ENCODE data around the gene LRRN3.
"Not testable (repeated sequence)": the region's sequence is repeated elsewhere in the genome, so short reads cannot be mapped to it uniquely, and the experiment has no call there.

The LRRN3 gene

DNA sequence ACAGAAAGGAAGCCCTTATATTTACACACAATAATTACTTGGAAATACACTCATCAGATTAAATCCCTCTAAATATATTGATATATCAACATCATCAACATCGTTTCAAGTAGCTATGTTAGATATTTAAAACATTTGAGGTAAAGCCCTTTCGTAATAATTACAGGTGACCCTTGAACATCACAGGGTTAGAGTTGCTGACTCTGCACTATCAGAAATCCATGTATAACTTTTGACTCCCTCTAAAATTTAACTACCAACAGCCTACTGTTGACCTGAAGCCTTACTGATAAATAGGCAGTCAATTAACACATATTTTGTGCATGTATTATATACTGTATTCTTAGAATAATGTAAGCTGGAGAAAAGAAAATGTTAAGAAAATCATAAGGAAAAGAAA, 34.6 kb upstream of the LRRN3 start:
- Histone ChIP-seq H3K9ac (ENCODE audit: low read depth in 1 of 2, low read length in 2 of 2) (no peak overlapping the region), H3K27ac (ENCODE audit: low read depth, low read length) (no peak overlapping the region), H3K9me3 (ENCODE audit: control insufficient read depth in 1 of 2, low read length in 2 of 2) (no peaks in the 10 kb centered on the region), H3K27me3 (ENCODE audit: control insufficient read depth in 1 of 2, insufficient read depth in 2 of 2, low read length in 2 of 2) (no peaks in the 10 kb centered on the region), H3K4me1 (ENCODE audit: control insufficient read depth in 1 of 2, insufficient read depth in 2 of 2, low read length in 2 of 2) (no peaks in the 10 kb centered on the region), H3K36me3 (ENCODE audit: control insufficient read depth in 1 of 2, insufficient read depth in 2 of 2, low read length in 2 of 2) (no peaks in the 10 kb centered on the region), H3K4me3 (ENCODE audit: low read depth in 1 of 2, low read length in 2 of 2) (no peak overlapping the region)

DNA sequence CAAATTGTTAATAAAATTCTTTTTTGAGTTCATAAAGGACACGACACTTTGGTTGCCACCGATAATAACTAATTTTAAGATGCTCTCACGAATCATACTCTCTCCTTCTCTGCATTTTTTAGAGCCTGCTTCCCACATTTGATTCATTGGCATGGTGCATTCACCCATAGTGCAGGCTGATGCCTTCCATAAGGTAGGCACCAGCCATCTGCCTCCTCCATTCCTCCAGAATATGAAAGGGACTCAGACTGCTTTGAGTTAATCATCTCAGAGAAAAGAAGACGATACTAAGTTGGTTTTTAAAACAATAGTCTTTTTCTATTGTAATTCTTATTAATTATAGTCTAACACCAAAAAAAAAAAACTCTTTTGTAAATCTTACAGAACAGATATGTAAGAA, 33.9 kb upstream of the LRRN3 start:
- Histone ChIP-seq H3K27ac (ENCODE audit: low read depth, low read length) (no peak overlapping the region), H3K4me3 (ENCODE audit: low read depth in 1 of 2, low read length in 2 of 2) (no peak overlapping the region), H3K4me1 (ENCODE audit: control insufficient read depth in 1 of 2, insufficient read depth in 2 of 2, low read length in 2 of 2) (no peaks in the 10 kb centered on the region)

DNA sequence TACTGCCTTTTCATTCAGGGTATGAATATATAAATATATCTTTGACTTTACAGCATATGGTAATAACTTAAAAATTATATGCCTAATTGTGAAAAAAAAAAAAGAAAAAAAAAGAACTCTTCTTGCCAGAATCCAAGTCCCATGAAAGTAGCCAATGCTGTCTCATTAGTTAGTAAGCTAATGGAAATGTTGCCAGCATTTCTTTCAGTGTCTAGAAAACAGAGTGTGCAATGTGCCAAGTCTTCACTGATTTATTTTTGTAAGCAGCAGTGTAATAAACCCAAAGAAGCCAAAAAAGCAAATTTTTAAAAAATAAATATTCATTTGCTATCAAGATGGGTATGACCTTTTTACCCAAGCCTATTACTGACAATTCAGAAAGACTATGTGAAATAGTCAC, 31.1 kb upstream of the LRRN3 start:
- no peak overlapping the region for H3K9ac ChIP-seq (ENCODE audit: low read depth in 1 of 2, low read length in 2 of 2)

More for the DNA sequence above, 33.9 kb upstream of the LRRN3 start:
- H3K9me3 ChIP-seq (ENCODE audit: control insufficient read depth in 1 of 2, low read length in 2 of 2): no peaks in the 10 kb centered on the region
- no peak overlapping the region for H3K9ac ChIP-seq (ENCODE audit: low read depth in 1 of 2, low read length in 2 of 2)
- H3K36me3 ChIP-seq (ENCODE audit: control insufficient read depth in 1 of 2, insufficient read depth in 2 of 2, low read length in 2 of 2): no peaks in the 10 kb centered on the region
- no peaks in the 10 kb centered on the region for H3K27me3 ChIP-seq (ENCODE audit: control insufficient read depth in 1 of 2, insufficient read depth in 2 of 2, low read length in 2 of 2)

DNA sequence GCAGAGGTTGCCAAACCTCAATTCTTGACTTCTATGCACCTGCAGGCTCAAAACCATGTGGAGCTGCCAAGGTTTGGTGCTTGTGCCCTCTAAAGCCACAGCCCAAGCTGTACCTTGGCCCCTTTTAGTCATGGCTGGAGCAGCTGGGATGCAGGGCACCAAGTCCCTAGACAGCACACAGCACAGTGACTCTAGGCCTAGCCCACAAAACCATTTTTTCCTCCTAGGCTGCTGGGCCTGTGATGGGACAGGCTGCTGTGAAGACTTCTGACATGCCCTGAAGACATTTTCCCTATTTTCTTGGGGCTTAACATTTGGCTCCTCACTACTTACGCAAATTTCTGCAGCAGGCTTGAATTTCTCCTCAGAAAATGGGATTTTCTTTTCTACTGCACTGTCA, 27.8 kb upstream of the LRRN3 start:
- Histone ChIP-seq H3K27ac (ENCODE audit: low read depth, low read length) (no peak overlapping the region), H3K9me3 (ENCODE audit: control insufficient read depth in 1 of 2, low read length in 2 of 2) (peaks cover 6 to 10% of the 10 kb centered on the region in 2 donors)

More for the DNA sequence above, 31.1 kb upstream of the LRRN3 start:
- Histone ChIP-seq H3K4me1 (ENCODE audit: control insufficient read depth in 1 of 2, insufficient read depth in 2 of 2, low read length in 2 of 2) (no peaks in the 10 kb centered on the region), H3K27me3 (ENCODE audit: control insufficient read depth in 1 of 2, insufficient read depth in 2 of 2, low read length in 2 of 2) (no peaks in the 10 kb centered on the region), H3K9me3 (ENCODE audit: control insufficient read depth in 1 of 2, low read length in 2 of 2) (peaks cover 6 to 10% of the 10 kb centered on the region in 2 donors), H3K27ac (ENCODE audit: low read depth, low read length) (no peak overlapping the region), H3K36me3 (ENCODE audit: control insufficient read depth in 1 of 2, insufficient read depth in 2 of 2, low read length in 2 of 2) (no peaks in the 10 kb centered on the region), H3K4me3 (ENCODE audit: low read depth in 1 of 2, low read length in 2 of 2) (no peak overlapping the region)

DNA sequence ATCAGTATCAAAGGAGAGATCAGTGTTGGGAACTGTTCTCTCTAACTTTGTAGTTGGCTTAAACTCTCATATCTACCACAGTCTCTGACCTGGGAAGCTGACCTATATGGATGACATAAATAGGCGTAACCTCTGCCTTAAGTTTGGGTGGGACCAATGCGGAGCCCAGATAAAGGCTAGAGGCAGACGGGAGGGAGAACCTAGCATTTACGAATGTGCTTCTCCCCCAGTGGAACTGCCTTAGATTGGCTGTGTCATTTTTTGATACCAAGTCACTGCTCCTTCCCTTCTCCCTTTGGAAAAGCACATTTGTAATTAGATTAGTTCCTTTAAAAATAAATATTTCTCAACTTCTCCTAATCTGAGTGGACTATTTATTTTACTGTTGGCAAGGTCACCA, 23.7 kb upstream of the LRRN3 start:
- Histone ChIP-seq H3K27me3 (ENCODE audit: control insufficient read depth in 1 of 2, insufficient read depth in 2 of 2, low read length in 2 of 2) (no peaks in the 10 kb centered on the region), H3K36me3 (ENCODE audit: control insufficient read depth in 1 of 2, insufficient read depth in 2 of 2, low read length in 2 of 2) (no peaks in the 10 kb centered on the region), H3K27ac (ENCODE audit: low read depth, low read length) (no peak overlapping the region), H3K4me1 (ENCODE audit: control insufficient read depth in 1 of 2, insufficient read depth in 2 of 2, low read length in 2 of 2) (no peaks in the 10 kb centered on the region), H3K4me3 (ENCODE audit: low read depth in 1 of 2, low read length in 2 of 2) (no peak overlapping the region), H3K9me3 (ENCODE audit: control insufficient read depth in 1 of 2, low read length in 2 of 2) (peaks cover 6 to 10% of the 10 kb centered on the region in 2 donors), H3K9ac (ENCODE audit: low read depth in 1 of 2, low read length in 2 of 2) (no peak overlapping the region)

More for the DNA sequence above, 27.8 kb upstream of the LRRN3 start:
- H3K4me3 ChIP-seq (ENCODE audit: low read depth in 1 of 2, low read length in 2 of 2): no peak overlapping the region
- H3K27me3 ChIP-seq (ENCODE audit: control insufficient read depth in 1 of 2, insufficient read depth in 2 of 2, low read length in 2 of 2): no peaks in the 10 kb centered on the region
- H3K9ac ChIP-seq (ENCODE audit: low read depth in 1 of 2, low read length in 2 of 2): no peak overlapping the region
- H3K4me1 ChIP-seq (ENCODE audit: control insufficient read depth in 1 of 2, insufficient read depth in 2 of 2, low read length in 2 of 2): no peaks in the 10 kb centered on the region
- H3K36me3 ChIP-seq (ENCODE audit: control insufficient read depth in 1 of 2, insufficient read depth in 2 of 2, low read length in 2 of 2): no peaks in the 10 kb centered on the region

DNA sequence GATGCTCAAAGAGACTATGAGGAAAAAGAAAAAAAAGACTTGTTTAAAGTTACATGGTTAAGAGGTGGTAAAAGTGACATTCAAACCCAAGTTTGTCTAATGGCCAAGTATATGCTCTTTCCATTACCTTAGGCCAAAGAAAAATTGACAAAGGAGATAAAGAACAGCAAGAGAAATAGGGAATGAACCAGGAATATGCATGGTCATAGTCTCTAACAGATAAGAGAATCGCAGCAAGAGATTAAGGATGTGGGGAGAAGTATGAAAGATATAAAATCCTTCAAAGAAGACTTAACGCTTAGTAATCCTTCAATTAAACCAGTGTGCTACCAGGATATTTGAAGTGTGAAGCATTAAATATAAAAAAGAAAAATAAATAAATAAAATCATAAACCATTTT, 23.2 kb upstream of the LRRN3 start:
- H3K4me1 ChIP-seq (ENCODE audit: control insufficient read depth in 1 of 2, insufficient read depth in 2 of 2, low read length in 2 of 2): no peaks in the 10 kb centered on the region
- no peak overlapping the region for H3K4me3 ChIP-seq (ENCODE audit: low read depth in 1 of 2, low read length in 2 of 2)
- no peak overlapping the region for H3K27ac ChIP-seq (ENCODE audit: low read depth, low read length)
- no peaks in the 10 kb centered on the region for H3K27me3 ChIP-seq (ENCODE audit: control insufficient read depth in 1 of 2, insufficient read depth in 2 of 2, low read length in 2 of 2)
- no peaks in the 10 kb centered on the region for H3K36me3 ChIP-seq (ENCODE audit: control insufficient read depth in 1 of 2, insufficient read depth in 2 of 2, low read length in 2 of 2)
- no peak overlapping the region for H3K9ac ChIP-seq (ENCODE audit: low read depth in 1 of 2, low read length in 2 of 2)
- H3K9me3 ChIP-seq (ENCODE audit: control insufficient read depth in 1 of 2, low read length in 2 of 2): peaks cover 4 to 8% of the 10 kb centered on the region in 2 donors

DNA sequence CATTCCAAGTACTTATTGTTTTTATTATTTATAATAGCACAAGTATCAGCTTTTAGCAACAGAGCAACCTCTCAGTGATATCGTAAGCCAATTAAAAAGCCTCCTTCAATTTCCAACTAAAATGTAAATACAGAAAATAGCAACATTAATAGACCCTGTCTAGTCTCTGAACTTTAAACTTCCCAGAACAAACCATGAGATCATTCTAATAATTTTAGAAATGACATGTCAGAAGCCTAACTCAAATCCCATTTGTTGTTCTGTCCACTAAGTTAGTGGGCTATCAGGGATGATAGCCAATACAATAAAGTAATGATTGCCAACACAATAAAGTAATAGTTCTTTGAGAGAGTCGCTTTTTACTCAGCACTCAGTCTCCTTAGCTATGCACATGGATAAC, 22.3 kb upstream of the LRRN3 start:
- Histone ChIP-seq H3K36me3 (ENCODE audit: control insufficient read depth in 1 of 2, insufficient read depth in 2 of 2, low read length in 2 of 2) (no peaks in the 10 kb centered on the region), H3K4me3 (ENCODE audit: low read depth in 1 of 2, low read length in 2 of 2) (no peak overlapping the region), H3K9me3 (ENCODE audit: control insufficient read depth in 1 of 2, low read length in 2 of 2) (no peaks in the 10 kb centered on the region), H3K27ac (ENCODE audit: low read depth, low read length) (no peak overlapping the region), H3K27me3 (ENCODE audit: control insufficient read depth in 1 of 2, insufficient read depth in 2 of 2, low read length in 2 of 2) (no peaks in the 10 kb centered on the region), H3K9ac (ENCODE audit: low read depth in 1 of 2, low read length in 2 of 2) (no peak overlapping the region), H3K4me1 (ENCODE audit: control insufficient read depth in 1 of 2, insufficient read depth in 2 of 2, low read length in 2 of 2) (no peaks in the 10 kb centered on the region)

DNA sequence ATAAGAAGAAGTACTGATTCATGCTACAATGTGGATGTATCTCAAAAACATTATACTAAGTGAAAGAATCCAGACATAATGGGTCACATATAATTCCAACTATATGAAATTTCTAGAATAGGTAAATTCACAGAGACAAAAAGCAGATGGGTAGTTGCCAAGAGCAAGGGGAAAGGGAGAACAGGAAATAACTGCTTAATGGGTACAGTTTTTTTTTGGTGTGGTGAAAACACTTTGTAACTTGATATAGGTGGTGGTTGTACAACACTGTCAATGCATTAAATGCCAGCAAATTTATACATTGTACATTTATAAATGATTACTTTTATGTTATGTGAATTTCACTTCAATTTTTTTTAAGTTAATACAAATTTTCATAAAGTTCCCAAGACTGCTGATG, 19.4 kb upstream of the LRRN3 start:
- H3K27me3 ChIP-seq (ENCODE audit: control insufficient read depth in 1 of 2, insufficient read depth in 2 of 2, low read length in 2 of 2): no peaks in the 10 kb centered on the region
- H3K27ac ChIP-seq (ENCODE audit: low read depth, low read length): no peak overlapping the region
- H3K9me3 ChIP-seq (ENCODE audit: control insufficient read depth in 1 of 2, low read length in 2 of 2): no peaks in the 10 kb centered on the region
- H3K36me3 ChIP-seq (ENCODE audit: control insufficient read depth in 1 of 2, insufficient read depth in 2 of 2, low read length in 2 of 2): no peaks in the 10 kb centered on the region
- H3K4me1 ChIP-seq (ENCODE audit: control insufficient read depth in 1 of 2, insufficient read depth in 2 of 2, low read length in 2 of 2): no peaks in the 10 kb centered on the region
- H3K9ac ChIP-seq (ENCODE audit: low read depth in 1 of 2, low read length in 2 of 2): no peak overlapping the region
- no peak overlapping the region for H3K4me3 ChIP-seq (ENCODE audit: low read depth in 1 of 2, low read length in 2 of 2)

DNA sequence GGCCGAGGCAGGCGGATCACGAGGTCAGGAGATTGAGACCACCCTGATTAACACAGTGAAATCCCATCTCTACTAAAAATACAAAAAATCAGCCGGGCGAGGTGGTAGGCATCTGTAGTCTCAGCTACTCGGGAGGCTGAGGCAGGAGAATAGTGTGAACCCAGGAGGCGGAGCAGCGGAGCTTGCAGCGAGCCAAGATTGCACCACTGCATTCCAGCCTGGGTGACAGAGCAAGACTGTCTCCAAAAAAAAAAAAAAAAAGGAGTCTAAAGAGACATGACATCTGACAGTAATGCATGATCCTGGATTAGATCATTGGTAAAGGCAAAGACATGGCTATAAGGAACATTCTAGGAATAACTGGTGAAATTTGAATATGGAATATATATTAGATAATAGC, 18.3 kb upstream of the LRRN3 start:
- H3K4me1 ChIP-seq (ENCODE audit: control insufficient read depth in 1 of 2, insufficient read depth in 2 of 2, low read length in 2 of 2); H3K4me3 ChIP-seq (ENCODE audit: low read depth in 1 of 2, low read length in 2 of 2); H3K27me3 ChIP-seq (ENCODE audit: control insufficient read depth in 1 of 2, insufficient read depth in 2 of 2, low read length in 2 of 2); H3K9ac ChIP-seq (ENCODE audit: low read depth in 1 of 2, low read length in 2 of 2); H3K27ac ChIP-seq (ENCODE audit: low read depth, low read length); H3K36me3 ChIP-seq (ENCODE audit: control insufficient read depth in 1 of 2, insufficient read depth in 2 of 2, low read length in 2 of 2); H3K9me3 ChIP-seq (ENCODE audit: control insufficient read depth in 1 of 2, low read length in 2 of 2): not testable (repeated sequence)

DNA sequence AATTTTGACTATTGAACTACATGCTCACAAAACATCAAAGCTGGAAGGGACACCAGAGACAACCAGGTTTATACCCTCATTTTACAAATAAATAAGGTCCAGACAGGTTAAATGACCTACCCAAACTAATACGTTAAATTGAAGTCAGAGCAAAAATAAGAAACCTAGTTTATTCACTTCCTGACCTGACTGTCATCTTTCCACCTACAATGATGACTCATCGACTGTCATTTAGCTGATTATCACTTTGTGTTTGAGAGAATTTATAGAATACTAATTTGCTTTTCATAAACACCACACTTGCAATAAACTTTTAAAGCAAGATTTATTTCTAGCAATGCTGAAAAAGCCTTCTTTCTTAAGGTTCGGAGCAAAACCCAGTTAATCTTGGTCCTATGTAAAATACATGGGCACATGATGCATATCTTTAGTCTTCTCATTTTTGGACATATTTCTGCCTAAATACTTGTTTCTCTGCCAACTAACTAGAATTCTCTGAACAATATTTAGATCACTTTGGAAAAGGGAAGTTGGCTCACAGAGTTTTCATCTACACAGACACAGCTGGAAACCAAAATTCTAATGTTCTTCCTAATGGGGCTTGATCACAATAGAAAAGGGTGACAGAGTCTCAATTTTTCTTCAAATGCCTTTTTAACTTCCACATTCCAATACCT, 16.7 kb upstream of the LRRN3 start:
- H3K4me1 ChIP-seq (ENCODE audit: control insufficient read depth in 1 of 2, insufficient read depth in 2 of 2, low read length in 2 of 2): no peaks in the 10 kb centered on the region
- H3K36me3 ChIP-seq (ENCODE audit: control insufficient read depth in 1 of 2, insufficient read depth in 2 of 2, low read length in 2 of 2): no peaks in the 10 kb centered on the region
- no peak overlapping the region for H3K9ac ChIP-seq (ENCODE audit: low read depth in 1 of 2, low read length in 2 of 2)
- H3K27ac ChIP-seq (ENCODE audit: low read depth, low read length): no peak overlapping the region
- H3K27me3 ChIP-seq (ENCODE audit: control insufficient read depth in 1 of 2, insufficient read depth in 2 of 2, low read length in 2 of 2): no peaks in the 10 kb centered on the region
- no peaks in the 10 kb centered on the region for H3K9me3 ChIP-seq (ENCODE audit: control insufficient read depth in 1 of 2, low read length in 2 of 2)
- no peak overlapping the region for H3K4me3 ChIP-seq (ENCODE audit: low read depth in 1 of 2, low read length in 2 of 2)

DNA sequence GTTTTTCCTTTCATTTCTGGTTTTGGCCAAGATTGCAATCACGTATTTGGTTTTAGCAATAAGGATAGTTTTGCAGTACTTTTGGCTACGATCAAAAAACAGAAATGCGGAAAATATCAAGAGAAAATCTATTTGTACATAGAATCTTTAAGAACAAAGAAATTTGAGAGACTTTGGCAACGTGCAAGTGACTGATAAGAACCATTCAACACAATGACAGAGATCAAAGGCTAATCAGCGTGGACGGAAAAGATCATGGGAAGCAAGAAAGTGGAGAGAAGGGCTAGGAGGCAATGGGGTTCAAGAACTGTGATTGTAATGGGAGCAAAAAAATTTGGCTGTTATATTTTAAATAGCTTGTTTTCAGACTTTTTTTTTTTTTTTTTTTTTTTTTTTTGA, 16.2 kb upstream of the LRRN3 start:
- Histone ChIP-seq H3K4me1 (ENCODE audit: control insufficient read depth in 1 of 2, insufficient read depth in 2 of 2, low read length in 2 of 2) (no peaks in the 10 kb centered on the region), H3K9ac (ENCODE audit: low read depth in 1 of 2, low read length in 2 of 2) (no peak overlapping the region), H3K9me3 (ENCODE audit: control insufficient read depth in 1 of 2, low read length in 2 of 2) (no peaks in the 10 kb centered on the region), H3K4me3 (ENCODE audit: low read depth in 1 of 2, low read length in 2 of 2) (no peak overlapping the region), H3K27ac (ENCODE audit: low read depth, low read length) (no peak overlapping the region), H3K27me3 (ENCODE audit: control insufficient read depth in 1 of 2, insufficient read depth in 2 of 2, low read length in 2 of 2) (no peaks in the 10 kb centered on the region), H3K36me3 (ENCODE audit: control insufficient read depth in 1 of 2, insufficient read depth in 2 of 2, low read length in 2 of 2) (no peaks in the 10 kb centered on the region)

All from duodenal mucosa (tissue), 2 donors.